MV-4-11 (cell line): ENCODE data around the gene PELI2.
A peak's percentile ranks its signal among the peaks of the same experiment; 100 is the strongest.
"Not testable (repeated sequence)": the region's sequence is repeated elsewhere in the genome, so short reads cannot be mapped to it uniquely, and the experiment has no call there.

Experiments used
- DNase-seq: peaks from one replicate; lab custom pipeline; 2025; lab: John Stamatoyannopoulos, UW

PELI2 gene

GRCh38 chr14:56143025-56143424 is 24.8 kb downstream of the PELI2 start:
- DNase-seq = peak; percentile 17

DNA sequence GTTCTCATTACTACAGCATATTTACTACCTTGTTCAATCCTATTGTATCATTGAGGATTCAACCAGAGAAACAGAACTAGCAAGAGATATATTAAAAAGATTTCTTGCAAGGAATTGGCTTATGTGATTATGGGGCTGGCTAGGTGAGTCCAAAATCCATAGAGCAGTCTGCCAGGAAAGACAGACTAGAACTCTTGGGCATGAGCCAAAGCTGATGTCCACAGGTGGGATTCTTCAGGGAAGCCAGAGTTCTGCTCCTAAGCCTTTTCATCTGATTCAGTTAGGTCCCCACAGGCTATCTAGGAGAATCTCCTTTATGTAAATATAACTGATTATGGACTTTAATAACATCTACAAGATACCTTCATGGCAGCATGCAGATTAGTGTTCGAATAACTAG is 26.0 kb downstream of the PELI2 start:
- DNase-seq = no peak

DNA sequence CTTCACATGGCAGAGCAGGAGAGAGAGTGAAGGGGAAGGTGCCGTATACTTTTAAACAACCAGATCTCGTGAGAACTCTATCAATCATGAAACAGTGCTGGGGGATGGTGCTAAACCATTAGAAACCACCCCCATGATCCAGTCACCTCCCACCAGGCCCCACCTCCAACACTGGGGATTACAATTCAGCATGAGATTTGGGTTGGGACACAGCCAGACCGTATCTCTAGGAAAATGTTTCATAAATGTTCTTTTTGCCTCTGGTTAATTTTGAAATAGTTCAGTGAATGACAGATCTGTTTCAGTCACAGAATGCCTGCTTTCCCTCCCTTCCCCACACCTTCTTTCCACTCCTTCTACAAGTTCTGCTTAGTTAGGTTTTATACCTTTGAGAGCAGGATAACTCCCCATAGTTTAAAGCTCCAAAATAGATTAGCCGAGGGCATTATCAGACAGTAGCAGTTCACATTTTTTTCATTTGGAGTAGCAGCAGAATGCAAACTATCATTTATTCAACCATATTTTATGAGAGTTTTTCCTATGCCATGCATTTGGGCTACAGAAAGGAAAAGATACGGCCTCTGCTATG is 27.1 kb downstream of the PELI2 start:
- DNase-seq = no peak

GRCh38 chr14:56145965-56146364 is 27.8 kb downstream of the PELI2 start:
- DNase-seq = peak; percentile 46

GRCh38 chr14:56147449-56147848 is 29.2 kb downstream of the PELI2 start:
- no peak for DNase-seq

- DNase-seq = peak; percentile 76
Measured at GRCh38 chr14:56147986-56148901, 30.0 kb downstream of the PELI2 start.

- DNase-seq = no peak
Measured at GRCh38 chr14:56149151-56149550, 30.9 kb downstream of the PELI2 start.

DNA sequence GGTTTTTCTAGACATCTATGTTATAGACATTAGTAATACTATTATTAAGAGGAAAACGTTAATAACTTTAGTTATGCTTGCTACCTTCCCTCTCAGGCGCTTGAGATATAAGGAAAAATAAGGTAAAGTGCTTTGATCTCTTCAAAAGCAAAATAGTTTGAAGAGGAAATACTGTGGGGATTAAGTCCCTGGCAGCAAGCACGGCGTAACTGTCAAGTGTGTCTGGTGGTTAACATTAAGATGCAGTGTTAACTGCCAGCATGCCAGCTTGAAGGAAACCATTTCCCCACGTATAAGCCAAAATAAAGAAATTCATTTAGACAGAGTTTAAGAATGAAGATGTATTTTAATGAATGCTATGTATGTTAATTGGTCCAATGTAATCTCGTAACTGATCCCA is 31.8 kb downstream of the PELI2 start:
- DNase-seq = peak; percentile 61

- DNase-seq = no peak
Measured at GRCh38 chr14:56150645-56151345, 32.6 kb downstream of the PELI2 start.

- no peak for DNase-seq
Measured at GRCh38 chr14:56152221-56152620, 34.0 kb downstream of the PELI2 start.

- DNase-seq = no peak
Measured at GRCh38 chr14:56153267-56153666, 35.1 kb downstream of the PELI2 start.

GRCh38 chr14:56154321-56154720 is 36.1 kb downstream of the PELI2 start:
- no peak for DNase-seq

GRCh38 chr14:56156096-56156495 is 37.9 kb downstream of the PELI2 start:
- no peak for DNase-seq

GRCh38 chr14:56159066-56159465 is 40.9 kb downstream of the PELI2 start:
- no peak for DNase-seq

DNA sequence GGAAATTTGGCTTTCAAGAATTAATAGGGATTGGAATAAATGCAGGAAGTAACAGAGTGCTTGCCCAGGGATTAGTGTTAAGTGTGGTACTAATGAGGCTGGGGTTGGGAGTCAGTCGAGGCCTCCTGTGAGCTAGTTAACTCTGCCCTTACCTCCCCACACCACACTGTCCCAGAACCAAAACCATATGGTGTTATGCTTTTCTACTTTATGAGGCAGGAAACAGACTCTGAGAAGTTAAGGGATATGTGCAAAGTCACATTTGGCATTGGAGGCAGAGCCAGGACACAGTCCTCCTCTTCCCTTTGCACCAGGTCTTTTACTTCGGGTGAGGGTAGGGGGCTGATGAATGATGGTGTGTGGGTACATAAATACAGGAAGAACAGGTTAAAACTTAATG is 41.9 kb downstream of the PELI2 start:
- DNase-seq = no peak

DNA sequence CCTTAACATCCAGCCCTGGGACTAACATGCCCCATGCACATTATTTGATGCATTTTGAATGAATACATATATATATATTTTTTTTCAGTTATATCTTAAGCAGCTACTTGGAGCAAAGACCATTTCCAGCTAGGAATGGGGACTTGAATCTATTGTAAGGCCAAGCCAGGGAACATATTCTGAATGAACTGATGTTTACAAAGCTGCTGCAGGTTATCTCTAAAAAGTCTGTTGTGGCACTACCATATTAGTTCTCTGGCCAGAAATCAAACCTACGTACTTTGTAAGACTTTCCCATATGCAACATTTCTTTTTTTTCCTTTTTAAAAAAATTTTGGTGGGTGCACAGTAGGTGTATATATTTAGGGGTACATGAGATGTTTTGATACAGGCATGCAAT is 43.4 kb downstream of the PELI2 start:
- no peak for DNase-seq

- peak; percentile 41 for DNase-seq
Measured at GRCh38 chr14:56162476-56162875, 44.3 kb downstream of the PELI2 start.

GRCh38 chr14:56166579-56166978 is 48.4 kb downstream of the PELI2 start:
- DNase-seq = not testable (repeated sequence)

GRCh38 chr14:56168007-56168616 is 49.9 kb downstream of the PELI2 start:
- no peak for DNase-seq

GRCh38 chr14:56170028-56170427 is 51.8 kb downstream of the PELI2 start:
- no peak for DNase-seq

- no peak for DNase-seq
Measured at GRCh38 chr14:56170877-56171422, 52.7 kb downstream of the PELI2 start.

DNA sequence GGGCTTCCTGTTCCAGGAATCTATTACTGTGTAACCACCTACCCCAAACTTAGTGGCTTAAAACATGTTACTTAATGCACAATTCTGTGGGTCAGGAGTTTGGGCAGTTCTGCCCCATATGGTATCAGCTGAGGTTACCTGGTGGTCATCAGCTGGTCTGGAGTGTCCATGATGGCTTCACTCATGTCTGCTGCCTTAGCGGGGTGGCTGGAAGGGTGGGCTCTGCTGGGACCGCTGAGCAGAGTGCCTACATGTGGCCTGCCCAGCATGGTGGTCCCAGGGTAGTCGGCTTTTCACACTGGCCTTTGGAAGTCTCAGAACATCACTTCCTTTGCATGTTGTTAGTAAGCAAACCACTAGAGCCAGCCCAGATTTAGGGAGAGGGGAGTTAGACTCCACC is 53.9 kb downstream of the PELI2 start:
- DNase-seq = peak; percentile 38
